SK-N-SH (cell line): ENCODE results near the gene EEFSEC. TPM values are rescaled to one million over a fixed set of nuclear protein-coding genes. Genes with fewer than 3 reads are reported as not detected.
A peak's percentile ranks its signal among the peaks of the same experiment; 100 is the strongest.

Experiments used
- CTCF ChIA-PET: fragments of 300-600, 350-600 bp; formaldehyde crosslinking; extraction: SDS; loops from one replicate; lab custom pipeline; 2021; lab: Yijun Ruan, JAX
- POLR2A ChIA-PET: fragments of 350-600 bp; sonication (Branson Sonifier 250); formaldehyde crosslinking; extraction: SDS; loops from one replicate; lab custom pipeline; 2020; ENCODE audit warnings: antibody characterized with exemption, inconsistent platforms; lab: Yijun Ruan, JAX
- DNase-seq: peaks from one replicate; pipeline ENCODE4 v3.0.0; 2012
- H2AFZ ChIP-seq: fragments of 200-600 bp; sonication (generic); 2 replicates; pipeline ENCODE4 v1.8.1; 2016; ENCODE audit warnings: antibody characterized with exemption, mild to moderate bottlenecking, low read depth
- H3F3A ChIP-seq: fragments of 200-600 bp; sonication (generic); replicated peaks from 2 replicates; pipeline ENCODE3; 2016; ENCODE audit warnings: antibody characterized with exemption, mild to moderate bottlenecking; ENCODE audit not compliant: insufficient read depth
- H3K27ac ChIP-seq, 2 experiments: fragments of 200-500 bp in 1 of 2; fragments of 200-600 bp in 1 of 2; sonication (Bioruptor generic) in 1 of 2; sonication (generic), shearing (Covaris generic) in 1 of 2; 2 replicates each; pipeline versions ENCODE4 v1.5.1 to v1.6.1; 2014 to 2016; ENCODE audit warnings: low read depth in 2 of 2, inconsistent platforms in 1 of 2, low read length in 1 of 2, mild to moderate bottlenecking in 1 of 2, mixed read lengths in 1 of 2
- H3K27me3 ChIP-seq: fragments of 200-600 bp; sonication (generic), shearing (Covaris generic); 2 replicates; pipeline ENCODE4 v1.6.1; 2016; ENCODE audit warnings: mixed run types; ENCODE audit not compliant: insufficient read depth
- H3K36me3 ChIP-seq, 2 experiments: fragments of 200-500 bp in 1 of 2; fragments of 200-600 bp in 1 of 2; sonication (Bioruptor generic) in 1 of 2; sonication (generic) in 1 of 2; replicated peaks in 1 of 2; 2 replicates each; pipeline versions ENCODE3 to v1.5.1; 2014 to 2016; ENCODE audit warnings: low read length in 1 of 2, mild to moderate bottlenecking in 1 of 2; ENCODE audit not compliant: insufficient read depth in 2 of 2, control insufficient read depth in 1 of 2
- H3K4me1 ChIP-seq, 2 experiments: fragments of 200-500 bp in 1 of 2; fragments of 200-600 bp in 1 of 2; sonication (Bioruptor generic) in 1 of 2; sonication (generic), shearing (Covaris generic) in 1 of 2; 2 replicates each; pipeline versions ENCODE4 v1.5.1 to v1.6.1; 2014 to 2016; ENCODE audit warnings: low read depth in 1 of 2, low read length in 1 of 2, mixed run types in 1 of 2; ENCODE audit not compliant: insufficient read depth in 2 of 2, control insufficient read depth in 1 of 2
- H3K4me2 ChIP-seq: fragments of 200-600 bp; sonication (generic), shearing (Covaris generic); 2 replicates; pipeline ENCODE4 v1.6.1; 2017; ENCODE audit warnings: mixed run types
- H3K4me3 ChIP-seq, 2 experiments: fragments of 200-500 bp in 1 of 2; fragments of 200-600 bp in 1 of 2; sonication (Bioruptor generic) in 1 of 2; sonication (generic), shearing (Covaris generic) in 1 of 2; 2 replicates each; pipeline versions ENCODE4 v1.5.1 to v1.8.1; 2014 to 2016; ENCODE audit warnings: low read depth in 2 of 2, inconsistent platforms in 1 of 2, low read length in 1 of 2, mild to moderate bottlenecking in 1 of 2, mixed read lengths in 1 of 2, moderate library complexity in 1 of 2
- H3K79me2 ChIP-seq: fragments of 200-600 bp; sonication (generic); 2 replicates; pipeline ENCODE4 v1.8.1; 2017; ENCODE audit warnings: mild to moderate bottlenecking; ENCODE audit not compliant: insufficient read depth
- H3K9ac ChIP-seq: fragments of 200-600 bp; sonication (generic); 2 replicates; pipeline ENCODE4 v1.6.1; 2017; ENCODE audit warnings: mixed run types
- H3K9me2 ChIP-seq: fragments of 200-600 bp; sonication (generic); 2 replicates; pipeline ENCODE4 v1.6.1; 2017; ENCODE audit warnings: mixed run types
- H3K9me3 ChIP-seq: fragments of 200-600 bp; sonication (generic); 2 replicates; pipeline ENCODE4 v1.6.1; 2017; ENCODE audit warnings: mixed run types, mild to moderate bottlenecking, moderate library complexity
- H4K20me1 ChIP-seq: fragments of 200-600 bp; sonication (generic); 2 replicates; pipeline ENCODE4 v1.6.1; 2017; ENCODE audit warnings: mild to moderate bottlenecking, mixed run types; ENCODE audit not compliant: insufficient read depth
- CHD2 ChIP-seq: fragments of 150-350 bp; IDR thresholded peaks from 2 replicates; pipeline ENCODE4 v1.6.1; 2018; ENCODE audit warnings: low read length; ENCODE audit not compliant: partially characterized antibody
- CTCF ChIP-seq: fragments of 200-600 bp; sonication (generic); IDR thresholded peaks from 2 replicates; pipeline ENCODE4 v1.6.1; 2017; ENCODE audit warnings: antibody characterized with exemption, mild to moderate bottlenecking, moderate library complexity
- EZH2phosphoT487 ChIP-seq: fragments of 200-600 bp; sonication (generic); IDR thresholded peaks from 2 replicates; pipeline ENCODE4 v1.6.1; 2017; ENCODE audit warnings: low read depth, mixed run types, mild to moderate bottlenecking, antibody characterized with exemption, moderate library complexity, borderline replicate concordance
- FOSL2 ChIP-seq: IDR thresholded peaks from 2 replicates; pipeline ENCODE4 v1.4.0; 2012; ENCODE audit warnings: low read depth, mild to moderate bottlenecking, moderate library complexity, borderline replicate concordance
- GABPA ChIP-seq: IDR thresholded peaks from 2 replicates; pipeline ENCODE4 v1.4.0; 2012; ENCODE audit warnings: low read depth, mild to moderate bottlenecking
- GATA2 ChIP-seq: sonication (generic); formaldehyde crosslinking; IDR thresholded peaks from 2 replicates; pipeline ENCODE4 v1.5.0; 2020; ENCODE audit warnings: mild to moderate bottlenecking, missing genetic modification reagents
- JUND ChIP-seq: IDR thresholded peaks from 2 replicates; pipeline ENCODE4 v1.4.0; 2012
- MEF2A ChIP-seq: IDR thresholded peaks from 2 replicates; pipeline ENCODE4 v1.4.0; 2012; ENCODE audit warnings: low read depth, borderline replicate concordance
- MXI1 ChIP-seq: IDR thresholded peaks from 2 replicates; pipeline ENCODE4 v1.6.1; 2012; ENCODE audit warnings: mild to moderate bottlenecking, low read depth, low read length, improper control_type of control experiment
- PBX3 ChIP-seq: IDR thresholded peaks from 2 replicates; pipeline ENCODE4; 2012
- TAF1 ChIP-seq: IDR thresholded peaks from 2 replicates; pipeline ENCODE4 v1.6.1; 2012; ENCODE audit warnings: low read depth, mild to moderate bottlenecking, low read length, moderate library complexity, borderline replicate concordance
- TCF12 ChIP-seq: IDR thresholded peaks from 2 replicates; pipeline ENCODE4 v1.4.0; 2012
- YY1 ChIP-seq: IDR thresholded peaks from 2 replicates; pipeline ENCODE4 v1.4.0; 2012; ENCODE audit warnings: low read depth, mild to moderate bottlenecking
- ZBTB33 ChIP-seq: IDR thresholded peaks from 2 replicates; pipeline ENCODE4 v1.4.0; 2012; ENCODE audit warnings: low read depth, borderline replicate concordance
- WGBS: methylation state at CpG from one replicate; pipeline ENCODE4 v1.1.6; 2017; ENCODE audit warnings: low lambda C conversion rate; 5-methylcytosine and 5-hydroxymethylcytosine counted together
- polyA plus RNA-seq, 3 experiments: library from polyadenylated mRNA; depleted of rRNA; stranded (reverse); fragments of >200 nt; gene quantifications; 2 replicates each; pipeline ENCODE4 v1.2.3, GENCODE V29; 2012

Gene EEFSEC
- polyA plus RNA-seq, 1 of the 3 experiments (the other 2 are of a cell fraction), result 12.4 TPM

- POLR2A ChIA-PET, result interaction anchor here (3.0 to 3.9 kb wide), 2 partner anchors 11 to 98 kb away, joined by 11 to 21 read pairs; no protein-coding TSS in a partner anchor
- CTCF ChIA-PET, result interaction anchor here (1.3 to 5.1 kb wide), 6 partner anchors 11 to 172 kb away, joined by 3 to 44 read pairs (median 4); no protein-coding TSS in a partner anchor
- H3F3A ChIP-seq, result no peaks in the 10 kb centered on the region
These were observed 245.3 kb downstream of the EEFSEC start for GRCh38 chr3:128398586-128398985.

More at GRCh38 chr3:128398586-128398985, 245.3 kb downstream of the EEFSEC start:
- H3K4me2 ChIP-seq, result no peak overlapping the region
- no peaks in the 10 kb centered on the region for H3K9me2 ChIP-seq
- H3K4me3 ChIP-seq, result no peak overlapping the region
- H3K36me3 ChIP-seq, result no peaks in the 10 kb centered on the region
- H3K4me1 ChIP-seq, result peaks cover 3 to 91% of the 10 kb centered on the region in 2 experiments; a peak in 2 of 4 replicates
- WGBS, result no CpG with 5 or more reads among the region's 8 CpGs
- H3K79me2 ChIP-seq, result no peaks in the 10 kb centered on the region
- H4K20me1 ChIP-seq, result no peaks in the 10 kb centered on the region
- no peak for DNase-seq
- no peak for TF ChIP-seq ZBTB33
- no peak for TF ChIP-seq TAF1
- no peak for TF ChIP-seq PBX3
- no peak for TF ChIP-seq YY1
- no peak for TF ChIP-seq GABPA
- no peak for TF ChIP-seq MEF2A
- no peak for TF ChIP-seq TCF12
- TF ChIP-seq EZH2phosphoT487, result no peak
- no peak for TF ChIP-seq CHD2
- TF ChIP-seq GATA2 (CRISPR knock-in tag), result no peak
- TF ChIP-seq MXI1, result no peak
- no peak for TF ChIP-seq JUND
- no peak for TF ChIP-seq CTCF
- TF ChIP-seq FOSL2, result no peak
- H3K27ac ChIP-seq, result peak overlapping the region in 1 of 2 experiments; percentile 97; a peak in 2 of 4 replicates
- H3K9me3 ChIP-seq, result no peaks in the 10 kb centered on the region
- H2AFZ ChIP-seq, result no peak overlapping the region
- no peak overlapping the region for H3K9ac ChIP-seq
- no peaks in the 10 kb centered on the region for H3K27me3 ChIP-seq
